K562 (cell line): ENCODE results near the gene FCHO2. TPM values are rescaled to one million over a fixed set of nuclear protein-coding genes. Genes with fewer than 3 reads are reported as not detected.

Experiments
- CHD1 ChIP-seq: fragments of 200-600 bp; sonication (generic); IDR thresholded peaks from one replicate; pipeline ENCODE4 v1.6.1; 2012; ENCODE audit warnings: mild to moderate bottlenecking, moderate library complexity, low read length, inconsistent platforms
- ELF1 ChIP-seq: fragments of 200-800 bp; sonication (Bioruptor generic); IDR thresholded peaks from 2 replicates; pipeline ENCODE4 v1.6.1; 2016; ENCODE audit warnings: missing genetic modification characterization, missing compliant biosample characterization
- HDAC1 ChIP-seq, 2 experiments: fragments of 450-650 bp; IDR thresholded peaks; 2 replicates each; pipeline ENCODE4 v1.6.1; 2016 to 2017; ENCODE audit warnings: inconsistent platforms in 1 of 2, mild to moderate bottlenecking in 1 of 2, moderate library complexity in 1 of 2
- HNRNPLL ChIP-seq: fragments of 200-400 bp; formaldehyde crosslinking; IDR thresholded peaks from 2 replicates; pipeline ENCODE4 v1.6.1; 2017; ENCODE audit warnings: low read length, low read depth, mild to moderate bottlenecking; ENCODE audit not compliant: poor library complexity, severe bottlenecking
- MLLT1 ChIP-seq, 2 experiments: fragments of 450-650 bp; IDR thresholded peaks; 2 replicates each; pipeline ENCODE4 v1.6.1; 2016
- MXI1 ChIP-seq: IDR thresholded peaks from 2 replicates; pipeline ENCODE4 v1.6.1; 2011; ENCODE audit warnings: low read depth, mild to moderate bottlenecking, improper control_type of control experiment, low read length
- NFRKB ChIP-seq: fragments of 450-650 bp; IDR thresholded peaks from 2 replicates; pipeline ENCODE4 v1.6.1; 2016; ENCODE audit warnings: low read depth
- NR0B1 ChIP-seq: fragments of 450-650 bp; IDR thresholded peaks from one replicate; pipeline ENCODE4 v1.6.1; 2018; ENCODE audit warnings: mild to moderate bottlenecking, moderate library complexity; ENCODE audit not compliant: partially characterized antibody
- SAFB ChIP-seq: fragments of 200-400 bp; formaldehyde crosslinking; IDR thresholded peaks from 2 replicates; pipeline ENCODE4 v1.6.1; 2017; ENCODE audit warnings: low read depth, low read length, borderline replicate concordance
- SMARCA4 ChIP-seq: fragments of 450-650 bp; IDR thresholded peaks from 2 replicates; pipeline ENCODE4 v1.6.1; 2016
- SMARCB1 ChIP-seq: IDR thresholded peaks from 2 replicates; pipeline ENCODE4 v1.6.1; 2011; ENCODE audit warnings: improper control_type of control experiment, low read depth; ENCODE audit not compliant: insufficient read length
- TBP ChIP-seq: optimal IDR thresholded peaks from 2 replicates; pipeline ENCODE3; 2011; ENCODE audit warnings: low read depth, low read length, improper control_type of control experiment
- THAP12 ChIP-seq: fragments of 250-450 bp; sonication (Bioruptor Pico); IDR thresholded peaks from 2 replicates; pipeline ENCODE4 v1.9.0; 2021; ENCODE audit warnings: mild to moderate bottlenecking, inconsistent platforms
- ZC3H11A ChIP-seq: IDR thresholded peaks from 2 replicates; pipeline ENCODE4 v1.6.1; 2012; ENCODE audit warnings: low read depth, low read length, improper control_type of control experiment
- polyA plus RNA-seq, 8 experiments: library from polyadenylated mRNA; depleted of rRNA in 4 of 8; stranded (reverse) in 5 of 8; unstranded in 3 of 8; fragments of >200 nt; fragmentation: Nextera tagmentation in 2 of 8; fragmentation: Illumina TruSeq in 1 of 8; extraction: Ambion mirVana in 2 of 8; extraction: Trizol in 1 of 8; gene quantifications; 2 replicates each; pipeline versions ENCODE4 v1.2.1 to v1.2.3, GENCODE V29; 2011 to 2014; ENCODE audit warnings: inconsistent platforms in 1 of 8, missing spikeins in 1 of 8
- total RNA-seq, 7 experiments: library from RNA; depleted of rRNA in 6 of 7; stranded (reverse); fragments of >200 nt in 6 of 7; fragmentation: Illumina TruSeq in 2 of 7; extraction: Trizol in 2 of 7; gene quantifications; 2 replicates each; pipeline versions ENCODE4 v1.2.1 to v1.2.3, GENCODE V29; 2011 to 2021; ENCODE audit warnings: low replicate concordance in 1 of 7
- TF ChIP-seq, protein P1 (sequence below): fragments of 200-400 bp; formaldehyde crosslinking; IDR thresholded peaks from 2 replicates; pipeline ENCODE4 v1.6.1; 2017; ENCODE audit warnings: mild to moderate bottlenecking, low read depth, low read length, moderate library complexity
- TF ChIP-seq, protein P2 (sequence below): fragments of 450-650 bp; IDR thresholded peaks from 2 replicates; pipeline ENCODE4 v1.6.1; 2016; ENCODE audit warnings: antibody characterized with exemption

FCHO2 gene
- total and polyA plus RNA-seq, 9 of the 15 experiments (the other 6 are each of a cell fraction or from before 2014, with no cell fraction given), result 4.4 to 13.4 (median 8.3) TPM

DNA sequence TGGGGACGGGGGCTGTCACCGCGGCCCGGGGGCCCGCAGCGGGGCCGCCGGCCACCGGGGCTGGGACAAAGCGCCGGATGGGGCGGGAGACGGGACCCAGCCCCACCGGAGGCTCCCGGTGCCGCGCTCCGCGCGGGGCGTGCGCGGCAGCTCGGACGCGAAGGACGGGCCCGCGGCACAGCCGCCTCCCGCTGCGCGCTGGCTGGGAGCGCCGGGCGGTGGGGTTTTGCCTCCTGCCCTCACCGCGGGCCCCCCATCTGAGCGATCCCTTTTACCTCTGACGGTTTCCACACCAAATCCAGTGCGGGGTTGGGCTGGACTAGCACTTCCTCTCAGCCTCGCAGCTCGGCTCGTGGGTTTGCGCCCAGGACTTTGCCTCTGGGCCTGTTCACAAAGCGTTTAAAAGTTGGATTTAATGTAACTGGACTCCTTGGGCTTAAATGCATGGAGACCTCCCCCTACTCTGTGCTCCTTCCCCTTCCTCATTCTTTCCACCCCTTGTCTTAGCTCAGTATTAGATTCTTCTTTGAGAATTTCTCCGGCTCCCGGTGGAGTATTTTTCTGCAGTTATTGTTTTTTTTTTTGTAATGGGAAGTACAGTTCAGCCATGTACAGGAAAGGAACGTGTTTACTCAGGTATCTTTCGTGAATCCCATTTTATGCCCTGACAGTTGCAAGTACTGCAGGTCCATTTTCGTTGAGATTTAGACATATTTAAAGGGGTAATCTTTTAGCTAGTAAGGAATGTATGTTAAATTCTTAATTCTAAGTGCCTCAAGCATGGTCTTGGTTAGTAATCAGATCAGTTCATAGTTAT, 691 bp downstream of the FCHO2 start (continued):
- 0 out of 2 replicates have a peak, but pooled peaks have one; percentile 15 for TF ChIP-seq THAP12
- TF ChIP-seq, protein P1, sequence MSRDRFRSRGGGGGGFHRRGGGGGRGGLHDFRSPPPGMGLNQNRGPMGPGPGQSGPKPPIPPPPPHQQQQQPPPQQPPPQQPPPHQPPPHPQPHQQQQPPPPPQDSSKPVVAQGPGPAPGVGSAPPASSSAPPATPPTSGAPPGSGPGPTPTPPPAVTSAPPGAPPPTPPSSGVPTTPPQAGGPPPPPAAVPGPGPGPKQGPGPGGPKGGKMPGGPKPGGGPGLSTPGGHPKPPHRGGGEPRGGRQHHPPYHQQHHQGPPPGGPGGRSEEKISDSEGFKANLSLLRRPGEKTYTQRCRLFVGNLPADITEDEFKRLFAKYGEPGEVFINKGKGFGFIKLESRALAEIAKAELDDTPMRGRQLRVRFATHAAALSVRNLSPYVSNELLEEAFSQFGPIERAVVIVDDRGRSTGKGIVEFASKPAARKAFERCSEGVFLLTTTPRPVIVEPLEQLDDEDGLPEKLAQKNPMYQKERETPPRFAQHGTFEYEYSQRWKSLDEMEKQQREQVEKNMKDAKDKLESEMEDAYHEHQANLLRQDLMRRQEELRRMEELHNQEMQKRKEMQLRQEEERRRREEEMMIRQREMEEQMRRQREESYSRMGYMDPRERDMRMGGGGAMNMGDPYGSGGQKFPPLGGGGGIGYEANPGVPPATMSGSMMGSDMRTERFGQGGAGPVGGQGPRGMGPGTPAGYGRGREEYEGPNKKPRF, result no peak
- peak; percentile 53 for TF ChIP-seq SMARCA4
- peak; percentile 21 for TF ChIP-seq TBP
- TF ChIP-seq ZC3H11A, result no peak
- TF ChIP-seq, protein P2, sequence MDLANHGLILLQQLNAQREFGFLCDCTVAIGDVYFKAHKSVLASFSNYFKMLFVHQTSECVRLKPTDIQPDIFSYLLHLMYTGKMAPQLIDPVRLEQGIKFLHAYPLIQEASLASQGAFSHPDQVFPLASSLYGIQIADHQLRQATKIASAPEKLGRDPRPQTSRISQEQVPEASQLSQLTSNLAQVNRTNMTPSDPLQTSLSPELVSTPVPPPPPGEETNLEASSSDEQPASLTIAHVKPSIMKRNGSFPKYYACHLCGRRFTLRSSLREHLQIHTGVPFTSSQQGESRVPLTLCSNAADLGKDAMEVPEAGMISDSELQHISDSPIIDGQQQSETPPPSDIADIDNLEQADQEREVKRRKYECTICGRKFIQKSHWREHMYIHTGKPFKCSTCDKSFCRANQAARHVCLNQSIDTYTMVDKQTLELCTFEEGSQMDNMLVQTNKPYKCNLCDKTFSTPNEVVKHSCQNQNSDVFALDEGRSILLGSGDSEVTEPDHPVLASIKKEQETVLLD, result peak; percentile 45; the same call in 1 of the 2 replicates
- TF ChIP-seq NFRKB, result peak; percentile 50; the same call in 1 of the 2 replicates
- TF ChIP-seq NR0B1, result no peak
- peak; percentile 50; the same call in 1 of the 2 replicates for TF ChIP-seq ELF1 (tag)
- TF ChIP-seq MLLT1 (IDR thresholded peaks at IDR 0.05), result peak; percentile 77 to 84; a peak in 3 of 4 replicates
- TF ChIP-seq SMARCB1, result peak; percentile 24
- TF ChIP-seq CHD1, result peak; percentile 90
- TF ChIP-seq HNRNPLL, result peak; percentile 83
- peak in 1 of 2 experiments; percentile 60; a peak in 1 of 4 replicates for TF ChIP-seq HDAC1 (IDR thresholded peaks at IDR 0.05)
- no peak for TF ChIP-seq MXI1
- TF ChIP-seq SAFB, result 0 out of 2 replicates have a peak, but pooled peaks have one; percentile 22
